Lower leg skin (tissue), 4 donors: Measurements from ENCODE around the gene NCEH1. TPM values are rescaled to one million over a fixed set of nuclear protein-coding genes. Genes with fewer than 3 reads are reported as not detected.

Experiments
- DNase-seq, 2 donors: peaks; one replicate each; pipeline ENCODE4 v3.0.0-alpha.2; 2019; ENCODE audit warnings: low spot score in 2 of 2
- H3K4me3 ChIP-seq: fragments of 200-600 bp; sonication (generic); 2 replicates; pipeline ENCODE4 v1.5.1; 2017; ENCODE audit warnings: mild to moderate bottlenecking, low read depth; ENCODE audit not compliant: poor library complexity, severe bottlenecking
- CTCF ChIP-seq, 3 donors: fragments of 450-650 bp; IDR thresholded peaks; one replicate each; pipeline ENCODE4 v1.5.1; 2016; ENCODE audit warnings: antibody characterized with exemption in 3 of 3, mild to moderate bottlenecking in 3 of 3, moderate library complexity in 2 of 3
- POLR2A ChIP-seq, 2 donors: fragments of 450-650 bp; IDR thresholded peaks; one replicate each; pipeline ENCODE4 v1.6.1; 2016 to 2017; ENCODE audit warnings: antibody characterized with exemption in 2 of 2, mild to moderate bottlenecking in 1 of 2, moderate library complexity in 1 of 2
- WGBS, 2 donors: methylation state at CpG; one replicate each; pipeline ENCODE4 v1.1.5; 2018; 5-methylcytosine and 5-hydroxymethylcytosine counted together
- intact Hi-C: fragments of 100-400 bp; cut with DNase I; formaldehyde crosslinking; loops from one replicate; pipeline ENCODE4 v1.15.0; 2023; ENCODE audit warnings: low total_unique reads
- total RNA-seq, 4 donors: library from RNA; depleted of rRNA; stranded (reverse); fragments of >200 nt; gene quantifications; one replicate each; pipeline ENCODE4 v1.1.0, GENCODE V29; 2016

NCEH1 gene
- total RNA-seq, 4 donors from 2014 or later: 2.1 to 7.8 (median 6.3) TPM

GRCh38 chr3:172626021-172626640 lies 84.7 kb downstream of the NCEH1 start:
- intact Hi-C loops: no loop called here
- DNase-seq: no peak
- no peak overlapping the region for H3K4me3 ChIP-seq
- TF ChIP-seq CTCF (IDR thresholded peaks at IDR 0.05) (no peak), POLR2A (IDR thresholded peaks at IDR 0.05) (no peak)
- WGBS, 2 donors: 60 to 62% methylated on average over 3 of the region's 3 CpGs

GRCh38 chr3:172625404-172625803 lies 85.5 kb downstream of the NCEH1 start:
- intact Hi-C loops: no loop called here

GRCh38 chr3:172624999-172625398 lies 85.9 kb downstream of the NCEH1 start:
- 84 to 86% methylated on average over 9 of the region's 9 CpGs for WGBS, 2 donors
- intact Hi-C loops: no loop called here
- no peak for DNase-seq
- no peak for TF ChIP-seq POLR2A (IDR thresholded peaks at IDR 0.05)
- no peak for TF ChIP-seq CTCF (IDR thresholded peaks at IDR 0.05)
- no peak overlapping the region for H3K4me3 ChIP-seq

More at GRCh38 chr3:172625404-172625803, 85.5 kb downstream of the NCEH1 start:
- no peak overlapping the region for H3K4me3 ChIP-seq
- no peak for DNase-seq
- TF ChIP-seq POLR2A (IDR thresholded peaks at IDR 0.05): no peak
- no peak for TF ChIP-seq CTCF (IDR thresholded peaks at IDR 0.05)
- 87 to 91% methylated on average over 2 of the region's 2 CpGs for WGBS, 2 donors

- DNase-seq: no peak
- H3K4me3 ChIP-seq: no peak overlapping the region
- intact Hi-C loops: no loop called here
These were observed 87.8 kb downstream of the NCEH1 start for GRCh38 chr3:172622916-172623700.

GRCh38 chr3:172622156-172622555 lies 88.7 kb downstream of the NCEH1 start:
- TF ChIP-seq CTCF (IDR thresholded peaks at IDR 0.05) (no peak), POLR2A (IDR thresholded peaks at IDR 0.05) (no peak)
- no peak overlapping the region for H3K4me3 ChIP-seq
- intact Hi-C loops: no loop called here
- 57 to 67% methylated on average over 2 of the region's 2 CpGs for WGBS, 2 donors
- DNase-seq: no peak

More at GRCh38 chr3:172622916-172623700, 87.8 kb downstream of the NCEH1 start:
- TF ChIP-seq POLR2A (IDR thresholded peaks at IDR 0.05): no peak
- no peak for TF ChIP-seq CTCF (IDR thresholded peaks at IDR 0.05)
- WGBS, 2 donors: 32 to 36% methylated on average over 10 of the region's 10 CpGs
